GM12864 (cell line): ENCODE data around the gene NIPAL3.

Experiments
- DNase-seq: peaks from one replicate; pipeline ENCODE4 v3.0.0-alpha.2; 2011; ENCODE audit warnings: low read depth
- H3K4me3 ChIP-seq: 2 replicates; pipeline ENCODE4 v1.5.1; 2011; ENCODE audit warnings: mild to moderate bottlenecking, low read depth, low read length, control low read depth
- CTCF ChIP-seq: IDR thresholded peaks from 2 replicates; pipeline ENCODE4 v1.5.1; 2011; ENCODE audit warnings: low read depth, mild to moderate bottlenecking, moderate library complexity, low read length, control low read depth, inconsistent platforms; ENCODE audit errors: missing control alignments

Gene NIPAL3

GRCh38 chr1:24374891-24375786 is 40.5 kb upstream of the NIPAL3 start:
- H3K4me3 ChIP-seq = no peak overlapping the region
- no peak for TF ChIP-seq CTCF
- DNase-seq = no peak

- no peak for DNase-seq
- TF ChIP-seq CTCF = no peak
Measured at GRCh38 chr1:24379733-24380315, 35.8 kb upstream of the NIPAL3 start.

GRCh38 chr1:24380508-24380907 is 35.1 kb upstream of the NIPAL3 start:
- H3K4me3 ChIP-seq = no peak overlapping the region
- no peak for DNase-seq
- TF ChIP-seq CTCF = no peak

More at GRCh38 chr1:24379733-24380315, 35.8 kb upstream of the NIPAL3 start:
- no peak overlapping the region for H3K4me3 ChIP-seq

GRCh38 chr1:24381256-24381655 is 34.3 kb upstream of the NIPAL3 start:
- no peak overlapping the region for H3K4me3 ChIP-seq
- no peak for DNase-seq
- TF ChIP-seq CTCF = no peak

- DNase-seq = no peak
- TF ChIP-seq CTCF = no peak
- no peak overlapping the region for H3K4me3 ChIP-seq
Measured at GRCh38 chr1:24382165-24382577, 33.4 kb upstream of the NIPAL3 start.

GRCh38 chr1:24383381-24383940 is 32.1 kb upstream of the NIPAL3 start:
- H3K4me3 ChIP-seq = no peak overlapping the region
- no peak for TF ChIP-seq CTCF
- no peak for DNase-seq
